Sigmoid colon (tissue), 3 donors: Measurements from ENCODE around the gene UST.

ENCODE experiments used
- CTCF ChIP-seq, 4 experiments: fragments of 450-650 bp in 3 of 4; fragments of 200-600 bp in 1 of 4; IDR thresholded peaks; one replicate each; pipeline ENCODE4 v1.5.1; 2016 to 2019; ENCODE audit warnings: antibody characterized with exemption in 4 of 4, mild to moderate bottlenecking in 3 of 4, moderate library complexity in 2 of 4
- POLR2A ChIP-seq, 2 donors: fragments of 450-650 bp; IDR thresholded peaks; one replicate each; pipeline ENCODE4 v1.6.1; 2016; ENCODE audit warnings: antibody characterized with exemption in 2 of 2, mild to moderate bottlenecking in 2 of 2, moderate library complexity in 2 of 2

DNA sequence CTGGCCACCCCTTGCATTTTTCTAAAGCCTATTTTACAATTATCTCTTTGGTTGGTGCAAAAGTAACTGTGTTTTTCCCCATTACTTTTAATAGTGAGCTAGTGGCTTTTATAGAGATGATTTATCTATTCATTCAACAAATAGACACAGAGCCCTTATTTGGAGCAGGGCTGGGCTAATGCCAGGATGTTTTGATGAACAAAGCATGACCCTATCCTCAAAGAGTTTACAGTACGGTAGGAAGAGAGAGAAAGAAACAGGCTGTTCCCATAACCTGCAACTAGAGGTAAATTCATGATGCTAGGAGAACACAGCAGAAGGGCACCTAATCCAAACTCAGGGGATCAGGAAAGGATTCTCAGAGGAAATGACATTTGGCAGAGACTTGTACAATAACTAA lies 37.3 kb upstream of the UST start:
- TF ChIP-seq CTCF (IDR thresholded peaks at IDR 0.05) (no peak), POLR2A (IDR thresholded peaks at IDR 0.05) (no peak)
